Neural cell (in vitro differentiated cells): ENCODE data around the gene KRT5.

Experiments
- EZH2 ChIP-seq: fragments of 200-600, 300-800 bp; shearing (Covaris generic), sonication (generic); IDR thresholded peaks from 2 replicates; pipeline ENCODE4 v1.6.1; 2014; ENCODE audit warnings: antibody characterized with exemption, low read length, borderline replicate concordance, mild to moderate bottlenecking; ENCODE audit not compliant: insufficient read depth, poor library complexity, severe bottlenecking
- MXI1 ChIP-seq: fragments of 450-650 bp; conservative IDR thresholded peaks from 2 replicates; pipeline ENCODE4 v1.6.1; 2014; ENCODE audit warnings: antibody characterized with exemption, mild to moderate bottlenecking; ENCODE audit not compliant: poor library complexity, severe bottlenecking
- POLR2AphosphoS5 ChIP-seq: IDR thresholded peaks from 2 replicates; pipeline ENCODE4 v1.6.1; 2012
- TF ChIP-seq, protein P1 (sequence below): fragments of 450-650 bp; IDR thresholded peaks from 2 replicates; pipeline ENCODE4 v1.5.1; 2014; ENCODE audit warnings: antibody characterized with exemption, mild to moderate bottlenecking, moderate library complexity; ENCODE audit not compliant: poor library complexity, severe bottlenecking
- TF ChIP-seq, protein P2 (sequence below): IDR thresholded peaks from 2 replicates; pipeline ENCODE4 v1.6.1; 2012; ENCODE audit warnings: borderline replicate concordance

DNA sequence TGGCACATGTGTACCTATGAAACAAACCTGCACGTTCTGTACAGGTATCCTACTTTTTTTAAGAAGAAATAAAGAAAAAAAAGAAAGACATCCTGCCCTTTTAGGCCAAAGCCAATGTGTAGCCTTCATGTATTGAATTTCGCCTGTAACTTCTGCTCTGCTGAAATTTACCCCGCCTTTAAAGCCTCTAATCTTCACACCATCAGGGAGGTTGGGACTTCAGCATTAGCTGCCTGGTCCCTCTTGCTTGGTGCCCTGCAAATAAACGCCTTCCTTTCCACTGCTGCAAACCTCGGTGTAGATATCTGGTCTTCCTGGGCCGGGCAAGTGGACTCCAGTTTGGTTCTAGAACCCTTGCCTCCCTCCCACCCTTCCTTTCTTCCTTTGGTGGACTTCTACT is 35.4 kb upstream of the KRT5 start:
- TF ChIP-seq, protein P1, sequence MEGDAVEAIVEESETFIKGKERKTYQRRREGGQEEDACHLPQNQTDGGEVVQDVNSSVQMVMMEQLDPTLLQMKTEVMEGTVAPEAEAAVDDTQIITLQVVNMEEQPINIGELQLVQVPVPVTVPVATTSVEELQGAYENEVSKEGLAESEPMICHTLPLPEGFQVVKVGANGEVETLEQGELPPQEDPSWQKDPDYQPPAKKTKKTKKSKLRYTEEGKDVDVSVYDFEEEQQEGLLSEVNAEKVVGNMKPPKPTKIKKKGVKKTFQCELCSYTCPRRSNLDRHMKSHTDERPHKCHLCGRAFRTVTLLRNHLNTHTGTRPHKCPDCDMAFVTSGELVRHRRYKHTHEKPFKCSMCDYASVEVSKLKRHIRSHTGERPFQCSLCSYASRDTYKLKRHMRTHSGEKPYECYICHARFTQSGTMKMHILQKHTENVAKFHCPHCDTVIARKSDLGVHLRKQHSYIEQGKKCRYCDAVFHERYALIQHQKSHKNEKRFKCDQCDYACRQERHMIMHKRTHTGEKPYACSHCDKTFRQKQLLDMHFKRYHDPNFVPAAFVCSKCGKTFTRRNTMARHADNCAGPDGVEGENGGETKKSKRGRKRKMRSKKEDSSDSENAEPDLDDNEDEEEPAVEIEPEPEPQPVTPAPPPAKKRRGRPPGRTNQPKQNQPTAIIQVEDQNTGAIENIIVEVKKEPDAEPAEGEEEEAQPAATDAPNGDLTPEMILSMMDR: no peak
- no peak for TF ChIP-seq EZH2
- TF ChIP-seq MXI1: no peak
- TF ChIP-seq POLR2AphosphoS5: no peak
- TF ChIP-seq, protein P2, sequence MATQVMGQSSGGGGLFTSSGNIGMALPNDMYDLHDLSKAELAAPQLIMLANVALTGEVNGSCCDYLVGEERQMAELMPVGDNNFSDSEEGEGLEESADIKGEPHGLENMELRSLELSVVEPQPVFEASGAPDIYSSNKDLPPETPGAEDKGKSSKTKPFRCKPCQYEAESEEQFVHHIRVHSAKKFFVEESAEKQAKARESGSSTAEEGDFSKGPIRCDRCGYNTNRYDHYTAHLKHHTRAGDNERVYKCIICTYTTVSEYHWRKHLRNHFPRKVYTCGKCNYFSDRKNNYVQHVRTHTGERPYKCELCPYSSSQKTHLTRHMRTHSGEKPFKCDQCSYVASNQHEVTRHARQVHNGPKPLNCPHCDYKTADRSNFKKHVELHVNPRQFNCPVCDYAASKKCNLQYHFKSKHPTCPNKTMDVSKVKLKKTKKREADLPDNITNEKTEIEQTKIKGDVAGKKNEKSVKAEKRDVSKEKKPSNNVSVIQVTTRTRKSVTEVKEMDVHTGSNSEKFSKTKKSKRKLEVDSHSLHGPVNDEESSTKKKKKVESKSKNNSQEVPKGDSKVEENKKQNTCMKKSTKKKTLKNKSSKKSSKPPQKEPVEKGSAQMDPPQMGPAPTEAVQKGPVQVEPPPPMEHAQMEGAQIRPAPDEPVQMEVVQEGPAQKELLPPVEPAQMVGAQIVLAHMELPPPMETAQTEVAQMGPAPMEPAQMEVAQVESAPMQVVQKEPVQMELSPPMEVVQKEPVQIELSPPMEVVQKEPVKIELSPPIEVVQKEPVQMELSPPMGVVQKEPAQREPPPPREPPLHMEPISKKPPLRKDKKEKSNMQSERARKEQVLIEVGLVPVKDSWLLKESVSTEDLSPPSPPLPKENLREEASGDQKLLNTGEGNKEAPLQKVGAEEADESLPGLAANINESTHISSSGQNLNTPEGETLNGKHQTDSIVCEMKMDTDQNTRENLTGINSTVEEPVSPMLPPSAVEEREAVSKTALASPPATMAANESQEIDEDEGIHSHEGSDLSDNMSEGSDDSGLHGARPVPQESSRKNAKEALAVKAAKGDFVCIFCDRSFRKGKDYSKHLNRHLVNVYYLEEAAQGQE: no peak
